AG08395 (cell line): Measurements from ENCODE around the gene TFE3.

Experiments
- DNase-seq: peaks from one replicate; pipeline ENCODE4 v3.0.0; 2012; ENCODE audit warnings: mixed read lengths, low spot score

TFE3 gene

DNA sequence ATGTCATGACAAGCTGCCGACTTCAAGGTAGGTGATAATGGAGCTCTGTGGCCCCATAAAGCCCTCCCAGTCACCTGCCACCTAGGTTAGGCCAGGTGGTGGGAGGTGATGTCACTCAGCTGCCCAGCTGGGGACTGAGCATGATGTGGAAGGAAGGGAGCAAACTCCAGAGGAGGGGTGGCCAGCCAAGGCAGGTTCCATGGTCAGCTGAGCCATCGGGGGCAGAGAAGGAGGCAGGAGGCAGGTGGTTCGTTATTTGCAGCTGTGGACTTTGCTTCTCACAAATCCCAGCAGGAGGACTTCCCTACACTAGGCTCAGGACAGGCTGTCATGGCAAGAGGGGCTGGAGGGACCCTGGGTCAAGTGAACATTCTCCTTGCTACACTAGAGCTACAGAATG, 17.8 kb upstream of the TFE3 start:
- no peak for DNase-seq

DNA sequence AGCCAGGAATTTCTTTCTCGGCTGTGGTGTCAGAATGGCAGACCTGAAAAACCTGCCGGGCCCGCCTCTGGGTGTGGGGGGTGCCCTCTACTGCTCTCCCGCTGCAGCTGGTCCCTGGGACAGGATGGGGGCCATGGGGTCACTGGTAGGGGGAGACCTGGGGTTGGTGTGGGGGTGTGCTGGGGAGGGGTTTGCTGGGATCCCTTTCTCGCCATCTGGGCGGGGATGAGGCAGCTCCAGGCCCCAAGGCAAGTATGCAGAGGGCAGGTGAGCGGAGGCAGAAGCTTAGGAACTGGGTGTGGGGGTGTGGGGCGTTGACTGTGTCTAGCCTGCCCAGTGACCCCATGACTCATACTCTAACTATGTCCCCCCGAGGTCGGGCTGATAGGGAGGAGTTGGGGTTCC, 16.5 kb upstream of the TFE3 start:
- DNase-seq, result no peak

DNA sequence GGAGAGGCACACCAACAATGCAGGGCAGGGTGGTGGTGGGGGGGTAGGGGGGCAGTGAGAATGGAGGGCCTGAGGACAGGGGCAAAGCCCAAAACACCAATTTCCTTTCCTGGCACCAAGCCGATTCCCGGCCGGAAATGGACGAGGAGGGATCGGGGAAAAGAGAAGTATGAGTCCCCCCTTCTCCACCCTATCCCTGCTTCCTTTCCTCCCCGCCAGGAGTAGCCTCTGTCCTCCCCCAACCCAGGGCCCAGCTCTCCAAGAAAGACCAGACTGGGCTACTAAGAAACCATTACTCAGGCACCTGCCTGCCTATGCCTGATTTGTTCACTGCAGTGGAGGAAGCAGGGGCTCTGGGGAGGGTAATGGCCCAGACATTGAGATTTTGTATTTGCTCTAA, 16.0 kb upstream of the TFE3 start:
- no peak for DNase-seq

DNA sequence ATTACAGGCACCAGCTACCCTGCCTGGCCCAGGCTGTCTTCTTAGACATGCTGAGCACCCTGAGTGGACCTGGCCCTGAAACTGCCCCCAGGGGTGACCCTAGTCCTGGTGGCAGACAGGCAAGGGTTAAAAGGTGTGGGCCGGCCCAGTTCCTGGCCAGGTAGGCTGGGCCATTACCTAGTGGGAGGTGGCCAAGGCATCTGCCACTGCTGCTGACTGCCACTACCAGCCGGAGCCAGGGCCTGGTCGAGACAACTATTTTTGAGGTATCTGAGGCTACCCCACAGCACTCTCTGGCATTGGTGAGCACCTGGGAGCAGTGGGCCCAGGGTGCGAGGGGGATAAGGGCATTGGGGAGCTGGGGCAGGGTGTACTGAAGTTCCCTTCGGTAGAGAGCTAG, 15.6 kb upstream of the TFE3 start, which contains the start of gene CCDC120:
TSS of gene CCDC120 (plus strand) at position 206 of the 400 bp plus-strand sequence. CDS start 3,043 bp downstream, outside the sequence.
- no peak for DNase-seq

DNA sequence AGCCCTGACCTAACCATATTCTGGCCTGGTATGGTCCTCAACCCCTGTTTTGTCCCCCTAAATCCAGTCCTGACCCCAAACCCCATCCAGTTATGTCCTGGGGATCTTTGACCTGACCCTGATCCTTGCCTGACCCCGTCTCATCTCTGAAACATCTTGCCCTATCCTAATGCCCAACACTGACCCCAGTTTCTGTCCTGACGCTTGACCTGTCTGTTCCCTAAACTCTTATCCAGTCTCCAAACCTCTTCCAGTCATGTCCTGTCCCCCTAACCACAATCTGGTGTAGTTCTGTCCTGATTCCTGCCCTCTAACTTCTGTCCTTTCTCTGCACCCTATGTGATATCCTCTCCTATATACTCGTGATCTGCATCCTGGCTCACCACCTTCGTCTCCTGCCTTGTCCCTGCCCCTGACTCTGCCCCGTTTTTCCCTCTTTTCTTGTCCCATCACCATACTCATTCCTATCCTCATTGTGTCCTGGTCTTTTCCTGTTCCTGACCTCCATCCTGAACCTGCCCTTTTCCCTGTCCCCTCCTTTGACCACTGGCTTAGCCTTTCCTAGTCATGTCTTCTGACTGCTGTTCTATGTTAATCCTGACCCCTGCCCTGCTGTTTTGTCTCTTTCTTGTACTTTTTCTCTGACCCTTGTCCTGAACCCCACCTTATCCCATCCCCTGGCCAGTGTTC, 11.1 kb upstream of the TFE3 start:
- no peak for DNase-seq

DNA sequence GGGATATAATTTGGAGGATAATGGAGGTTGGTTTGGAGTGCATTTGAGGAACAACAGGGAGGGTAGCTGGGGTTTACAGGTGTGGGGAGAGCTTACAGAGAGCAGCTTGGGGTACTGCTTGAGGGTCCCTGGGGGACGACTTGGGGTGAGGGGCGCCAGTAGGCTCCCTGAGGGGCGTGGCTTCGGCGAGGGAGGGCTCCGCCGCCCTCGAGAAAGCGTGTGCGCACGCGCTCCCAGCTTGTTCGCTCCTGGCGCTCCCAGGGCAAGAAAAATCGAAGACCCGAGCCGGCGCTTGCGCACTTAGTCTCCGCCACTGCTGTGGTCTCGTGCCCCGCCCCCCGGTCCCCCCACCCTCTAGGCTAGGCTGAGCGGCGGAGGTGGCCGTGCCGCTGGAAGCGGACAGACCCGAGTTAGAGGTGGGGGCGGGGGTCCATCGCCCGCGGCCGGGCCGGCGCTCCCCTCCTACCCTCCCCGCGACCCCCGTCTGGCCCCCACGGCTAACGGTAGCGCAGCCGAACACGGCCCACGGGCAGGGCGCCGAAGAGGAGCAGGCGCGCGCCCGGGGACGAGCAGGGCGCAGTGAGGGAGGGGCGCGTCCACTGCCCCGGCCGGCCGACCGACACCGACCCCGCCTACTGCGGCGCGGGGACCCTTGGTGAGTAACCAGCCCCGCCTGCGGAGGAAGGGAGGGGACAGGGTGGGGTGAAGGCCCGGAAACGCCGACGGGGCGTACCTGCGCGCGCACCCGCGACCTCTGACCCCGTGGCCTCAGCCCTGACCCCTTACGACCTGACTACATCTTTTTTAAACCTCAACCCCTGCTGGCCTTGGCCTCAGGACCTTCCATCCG, 10.3 kb upstream of the TFE3 start:
- peak; percentile 60 for DNase-seq

DNA sequence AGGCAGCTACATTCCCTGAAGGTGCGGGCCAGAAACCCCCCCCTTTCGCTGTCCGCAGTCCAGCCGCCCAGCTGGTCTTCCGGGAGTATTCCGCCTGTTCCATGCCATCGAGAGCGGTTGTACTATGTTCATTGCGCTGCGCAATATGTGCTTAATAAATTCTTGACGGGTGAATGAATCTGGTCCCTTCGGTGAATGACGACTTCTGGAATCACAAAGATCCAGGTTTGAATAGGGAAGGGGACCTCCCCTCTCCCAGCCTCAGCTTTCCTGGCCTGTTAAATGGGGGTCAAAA, 777 bp upstream of the TFE3 start:
- no peak for DNase-seq

DNA sequence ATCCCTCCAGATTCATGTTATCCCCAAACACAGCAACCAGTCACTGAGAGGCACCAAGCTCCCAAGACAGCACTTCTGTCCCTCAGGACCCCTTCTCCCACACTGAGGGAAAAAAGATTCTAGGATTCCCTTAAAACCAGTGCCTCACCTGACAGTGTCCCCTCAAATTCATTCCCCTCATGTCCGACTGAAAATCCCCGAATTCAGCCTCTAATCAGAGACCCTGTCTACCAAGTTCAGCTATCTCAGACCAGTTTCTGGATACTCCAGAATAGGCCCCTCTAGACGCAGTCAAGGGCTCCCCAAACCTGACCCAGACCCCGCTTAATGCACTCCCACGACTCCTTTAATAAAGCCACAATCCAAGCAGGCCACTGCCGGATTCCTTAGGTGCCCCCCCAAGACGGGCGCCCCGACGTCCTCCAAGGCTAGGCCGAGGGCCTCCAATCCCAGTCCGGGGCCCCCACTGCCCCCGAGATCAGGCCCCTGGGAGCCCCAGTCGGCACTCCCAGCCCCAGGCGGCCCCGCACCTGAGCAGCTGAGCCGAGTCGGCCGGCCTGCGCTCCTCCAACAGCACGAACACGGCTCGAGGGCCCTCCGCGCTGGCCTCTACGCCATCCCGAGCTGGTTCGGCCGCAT, 457 bp downstream of the TFE3 start:
- DNase-seq, result no peak

DNA sequence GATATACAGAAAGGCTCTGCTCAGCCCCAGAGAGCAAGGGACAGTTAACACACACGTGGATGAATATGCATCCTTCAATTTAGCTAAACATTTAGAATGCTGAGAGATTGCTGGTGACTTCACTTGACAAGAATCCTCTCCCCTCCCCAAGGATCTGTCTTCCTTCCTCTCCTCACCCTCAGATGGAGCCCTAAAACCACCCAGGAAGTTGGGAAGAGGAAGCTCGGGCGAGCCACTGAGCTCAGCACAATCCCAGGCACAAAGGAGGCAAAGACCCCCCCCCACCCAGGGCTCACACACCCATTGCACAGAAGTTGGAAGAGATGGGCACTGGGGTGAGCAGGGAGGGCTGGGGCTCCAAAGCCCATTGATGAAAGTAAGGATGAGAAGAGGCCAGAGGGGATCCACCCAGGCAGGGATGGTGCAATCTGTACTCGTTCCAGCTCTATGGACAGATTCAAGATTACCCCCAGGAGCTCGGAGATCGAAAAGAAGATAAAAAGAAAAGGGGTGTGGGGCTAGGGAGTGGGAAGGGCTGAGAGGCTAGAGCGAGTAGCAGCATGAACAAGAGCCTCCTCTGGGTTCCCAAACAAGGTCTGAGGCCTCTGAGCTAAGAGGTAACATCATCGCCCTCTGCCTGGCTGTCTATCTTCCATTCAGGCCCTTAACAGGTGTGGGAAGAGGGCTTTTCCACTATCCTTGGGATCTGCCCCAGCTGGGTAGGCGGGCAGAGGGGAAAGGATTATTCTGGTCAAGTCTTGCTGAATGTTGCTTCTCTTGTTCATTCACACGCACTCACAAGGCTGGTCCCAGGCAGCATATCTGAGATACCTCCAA, 1.2 kb downstream of the TFE3 start:
- no peak for DNase-seq

DNA sequence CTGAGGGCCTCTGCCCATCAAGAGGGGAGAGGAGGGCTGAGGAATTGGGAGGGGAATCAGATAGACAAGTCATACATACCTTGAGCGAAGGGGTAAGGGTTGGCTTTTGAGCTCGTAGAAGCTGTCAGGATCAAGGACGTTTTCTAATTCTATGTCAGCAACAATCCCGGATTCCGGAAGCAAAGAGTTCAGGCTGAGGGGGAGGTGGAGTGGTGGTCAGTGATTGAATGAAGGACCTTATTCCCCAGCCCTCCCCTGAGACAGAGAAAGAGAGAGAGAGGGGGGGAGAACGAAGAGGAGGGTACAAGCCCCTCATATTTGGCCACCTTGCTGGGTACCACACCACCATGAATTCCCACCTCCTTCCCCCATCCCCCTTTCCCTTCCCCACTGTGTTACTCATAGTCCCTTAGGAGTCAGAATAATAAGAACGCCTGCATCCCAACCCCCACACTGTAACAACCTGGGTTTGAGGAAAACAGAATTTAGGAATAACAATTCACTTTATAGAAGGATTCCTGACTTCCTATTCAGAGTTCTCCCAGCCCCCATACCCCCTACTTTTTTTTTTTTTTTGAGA, 2.7 kb downstream of the TFE3 start:
- no peak for DNase-seq

DNA sequence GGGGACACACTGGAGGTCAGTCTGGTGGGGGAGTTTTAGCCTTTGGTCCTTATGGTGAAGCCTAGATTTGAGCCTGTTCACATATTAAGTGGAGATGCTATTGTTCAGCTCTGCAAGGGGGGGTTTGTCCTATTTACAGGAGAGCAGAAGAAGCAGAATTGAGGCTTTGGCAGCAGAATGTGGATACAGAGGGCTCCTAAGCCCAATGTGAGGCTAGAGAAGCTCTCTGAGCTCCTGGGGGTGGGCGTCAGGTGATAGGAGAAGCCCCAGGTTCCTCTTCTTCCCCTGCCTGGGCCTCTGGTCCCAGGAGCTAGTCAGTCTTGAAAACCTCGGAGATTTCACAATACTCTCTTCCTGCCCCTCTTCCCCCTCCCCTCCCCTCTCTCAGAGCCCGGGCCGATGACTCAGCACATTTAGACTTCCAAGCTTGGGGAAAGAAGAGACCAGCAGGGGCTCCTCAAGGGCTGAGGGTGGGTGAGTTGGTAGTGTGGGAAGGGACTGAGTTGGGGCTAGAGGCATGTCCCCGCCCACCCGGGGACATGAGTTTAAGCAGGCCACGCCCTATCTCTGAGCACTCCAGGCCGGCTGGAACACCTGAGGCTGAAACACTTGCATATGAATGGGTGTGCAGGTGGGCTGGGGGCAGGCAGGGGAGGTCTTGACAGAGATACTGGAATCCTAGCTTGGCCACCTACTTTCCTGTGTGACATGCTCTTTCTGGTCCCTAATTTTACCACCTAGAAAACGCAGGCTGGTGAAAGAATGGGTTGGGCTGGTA, 3.4 kb downstream of the TFE3 start:
- DNase-seq, result peak; percentile 68

DNA sequence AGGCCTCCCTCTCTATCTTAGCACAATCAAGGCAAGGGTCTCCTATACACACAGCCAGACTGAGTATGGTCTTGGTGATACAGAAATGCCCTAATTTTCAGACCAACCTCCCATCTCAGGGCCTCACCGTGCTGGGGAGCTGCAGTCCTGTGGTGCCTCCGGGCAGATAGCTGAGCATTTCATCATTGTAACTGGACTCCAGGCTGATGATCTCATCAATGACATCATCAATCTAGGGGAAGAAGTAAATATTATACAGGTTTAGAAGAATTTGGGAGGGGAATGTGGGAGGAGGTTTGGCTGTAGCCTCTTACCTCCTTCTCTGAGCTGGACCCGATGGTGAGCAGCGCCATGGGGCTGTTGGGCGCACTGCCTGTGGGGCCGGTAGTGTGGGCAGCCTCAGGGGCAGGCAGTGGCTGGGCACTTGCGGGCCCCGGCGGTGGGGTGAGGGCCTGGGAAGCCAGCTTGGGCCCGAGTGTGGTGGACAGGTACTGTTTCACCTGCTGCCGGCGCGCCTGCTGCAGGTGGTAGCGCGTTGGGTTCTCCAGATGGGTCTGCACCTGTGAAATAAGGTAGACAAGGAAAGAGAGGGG, 5.2 kb downstream of the TFE3 start:
- no peak for DNase-seq

DNA sequence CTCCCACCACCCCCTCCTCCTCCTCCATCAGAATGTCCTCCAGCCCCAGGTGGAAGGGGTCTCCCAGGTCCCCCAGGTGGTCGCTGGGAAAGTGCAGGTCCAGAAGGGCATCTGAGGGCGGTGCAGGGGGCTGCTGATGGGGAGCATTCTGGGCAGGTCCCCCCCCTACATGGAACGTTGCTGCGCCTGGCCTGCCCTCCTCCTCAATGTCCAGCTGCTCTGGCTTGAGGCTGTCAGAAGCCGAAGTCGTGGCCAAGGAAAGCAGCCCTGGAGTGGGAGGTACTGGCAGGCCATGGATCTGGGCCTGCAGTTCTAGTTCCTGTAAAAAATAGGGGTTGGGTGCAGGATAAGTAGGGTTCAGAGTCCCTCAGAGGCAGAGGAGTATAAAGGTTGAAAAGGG, 12.9 kb downstream of the TFE3 start:
- DNase-seq, result no peak

DNA sequence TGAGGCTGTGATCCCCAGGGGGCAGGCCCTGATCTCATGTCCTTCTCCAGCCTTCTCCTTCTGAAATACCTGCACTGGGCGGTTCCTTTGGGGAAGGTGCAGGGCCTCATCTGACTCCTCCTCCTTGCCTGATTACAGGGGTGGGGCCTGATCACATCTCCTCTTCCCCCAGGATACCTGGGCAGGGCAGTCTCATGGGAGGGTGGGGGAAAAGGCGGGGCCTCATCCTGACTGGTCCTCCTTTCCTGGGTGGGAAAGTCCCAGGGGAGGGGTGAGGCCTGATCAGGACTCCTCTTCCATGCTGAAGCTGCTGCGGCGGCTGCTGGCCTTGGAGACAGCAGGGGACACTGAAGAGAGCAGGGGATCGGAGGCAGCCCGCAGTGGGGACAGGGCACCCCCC, 13.3 kb downstream of the TFE3 start:
- DNase-seq, result no peak

DNA sequence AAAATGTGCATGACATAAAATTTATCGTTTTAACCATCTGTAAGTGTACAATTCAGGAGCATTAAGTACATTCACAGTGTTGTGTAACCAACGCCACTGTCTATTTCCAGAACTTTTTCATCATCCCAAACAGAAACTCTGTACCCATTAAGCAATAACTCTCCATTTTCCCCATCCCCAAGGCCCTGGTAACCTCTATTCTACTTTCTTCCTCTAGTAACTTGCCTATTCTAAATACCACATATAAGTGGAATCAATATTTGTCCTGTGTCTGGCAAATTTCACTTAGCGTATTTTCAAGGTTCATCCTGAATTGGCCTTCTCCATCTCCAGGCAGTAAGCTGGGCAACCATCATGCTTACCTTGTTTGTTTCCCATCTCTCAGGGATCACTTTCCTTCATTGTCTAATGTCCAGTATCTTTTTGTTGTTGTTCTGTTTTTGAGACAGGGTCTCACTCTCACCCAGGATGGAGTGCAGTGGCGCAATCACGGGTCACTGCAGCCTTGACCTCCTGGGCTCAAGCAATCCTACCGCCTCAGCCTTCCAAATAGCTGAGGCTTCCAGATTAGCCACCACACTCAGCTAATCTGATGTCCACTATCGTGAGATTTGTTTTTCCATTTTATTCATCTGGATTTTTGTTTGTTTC, 23.4 kb downstream of the TFE3 start:
- no peak for DNase-seq

DNA sequence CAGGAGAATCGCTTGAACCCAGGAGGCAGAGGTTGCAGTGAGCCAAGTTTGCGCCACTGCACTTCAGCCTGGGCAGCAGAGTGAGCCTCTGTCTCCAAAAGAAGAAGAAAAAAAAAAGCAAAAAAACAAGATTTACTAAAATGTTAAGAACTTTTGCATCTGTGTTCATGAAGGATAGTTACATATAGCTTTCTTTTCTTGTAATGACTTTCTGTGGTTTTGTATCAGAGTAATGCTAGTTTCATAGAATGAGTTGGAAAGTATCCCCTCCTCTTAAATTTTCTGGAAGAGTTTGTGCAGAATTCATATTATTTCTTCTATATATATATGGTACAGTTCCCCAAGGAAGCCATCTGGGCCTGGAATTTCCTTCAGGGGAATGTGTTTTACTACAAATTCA, 24.1 kb downstream of the TFE3 start:
- no peak for DNase-seq

DNA sequence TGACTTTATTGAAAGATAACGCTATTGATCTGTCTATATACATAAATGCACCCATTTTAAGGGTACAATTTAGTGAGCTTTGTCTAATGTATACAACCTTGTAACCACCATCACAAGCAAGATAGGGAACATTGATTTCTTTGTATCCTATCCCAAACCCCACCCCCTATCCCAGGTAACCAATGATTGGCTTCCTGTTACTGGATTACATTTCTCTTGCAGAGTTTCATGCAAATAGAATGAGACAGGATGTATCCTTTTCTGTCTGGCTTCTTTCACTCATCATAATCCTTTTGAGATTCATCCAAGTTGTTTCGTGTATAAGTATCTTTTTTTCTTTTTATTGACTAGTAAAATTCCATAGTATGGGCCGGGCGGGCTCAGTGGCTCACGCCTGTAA, 39.5 kb downstream of the TFE3 start:
- no peak for DNase-seq

DNA sequence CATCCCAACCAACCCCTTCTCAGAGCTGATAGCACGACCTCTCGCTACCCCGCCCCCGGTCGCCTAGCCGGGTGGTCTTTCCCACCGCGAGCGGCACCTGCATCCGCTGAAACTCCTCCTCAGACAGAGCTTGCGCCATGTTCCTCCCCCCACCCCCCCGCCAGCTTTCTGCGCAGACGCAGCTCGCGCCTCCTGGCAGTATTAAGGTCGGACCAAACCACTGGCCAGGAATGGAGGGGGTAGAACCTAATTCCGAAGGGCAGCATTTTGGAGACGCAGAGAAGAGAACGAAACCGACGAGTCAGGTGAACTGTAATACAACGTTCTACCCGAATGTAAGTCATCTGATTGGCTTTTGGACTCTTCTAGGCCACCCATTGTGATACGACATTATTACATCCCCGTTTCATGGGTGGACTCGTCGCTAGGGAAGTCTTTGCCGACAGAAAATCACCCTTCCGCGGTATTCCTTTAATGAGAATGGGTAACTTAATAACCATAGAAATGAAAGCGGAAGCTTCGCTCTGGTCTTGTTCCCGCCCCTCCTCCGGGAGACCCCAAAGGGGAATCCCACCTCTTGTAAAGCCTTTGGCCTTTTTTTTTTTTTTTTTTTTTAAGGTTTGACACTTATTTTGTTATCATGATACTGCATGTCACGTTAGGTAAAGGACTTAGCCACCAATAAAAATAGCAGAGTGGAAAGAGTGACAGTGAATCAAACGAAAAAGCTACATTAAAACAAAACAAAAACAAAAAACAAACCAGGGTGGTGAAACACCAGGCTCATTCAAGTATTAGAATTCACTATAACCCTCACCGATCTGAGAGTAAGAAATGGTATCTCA, 40.8 kb downstream of the TFE3 start, which contains the start of gene GRIPAP1:
TSS of gene GRIPAP1 (minus strand) at position 174 of the 845 bp plus-strand sequence. CDS start at position 139, 35 bp downstream.
- peak; percentile 93 for DNase-seq

DNA sequence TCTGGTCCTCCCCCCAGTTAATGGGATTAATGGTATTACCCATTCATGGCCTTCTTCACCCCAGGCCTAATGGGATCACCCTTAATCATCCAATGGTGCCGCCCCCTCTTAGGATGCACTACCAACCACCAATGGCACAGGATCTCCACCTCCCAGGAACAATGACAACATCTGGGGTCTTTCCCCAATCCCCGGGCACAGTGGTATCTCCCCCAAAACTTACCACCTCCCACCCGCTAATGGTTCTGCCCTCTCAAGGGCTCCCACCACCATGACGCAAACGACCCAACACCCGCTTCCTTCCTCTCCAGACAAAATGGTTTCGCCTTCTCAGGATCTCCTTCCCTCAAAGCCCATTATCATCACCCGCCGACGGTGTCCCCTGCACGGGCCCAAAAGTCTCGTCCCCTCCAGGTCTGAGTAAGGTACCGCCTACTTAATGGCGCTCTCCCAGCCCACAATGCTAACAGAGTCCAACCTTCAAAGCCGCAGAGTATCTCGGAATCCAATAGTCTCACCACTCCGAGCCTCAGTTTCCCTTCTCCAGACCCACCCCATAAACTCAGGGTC, 41.6 kb downstream of the TFE3 start:
- peak; percentile 35 for DNase-seq
